ENCODE data around the gene LENEP. TPM values are rescaled to one million over a fixed set of nuclear protein-coding genes. Genes with fewer than 3 reads are reported as not detected.

The LENEP gene

GRCh38 chr1:155040358-155041093, 47.1 kb downstream of the LENEP start:
- H3K4me1 ChIP-seq (ENCODE audit: control insufficient read depth, insufficient read depth, low read length), result peaks cover 14% of the 10 kb centered on the region
- H3K9me3 ChIP-seq (replicated peaks; ENCODE audit: low read length), result no peaks in the 10 kb centered on the region
- no peak overlapping the region for H3K9ac ChIP-seq (ENCODE audit: low read depth, low read length)
- H3K4me2 ChIP-seq (ENCODE audit: low read length), result no peak overlapping the region
- no peak overlapping the region for H3K4me3 ChIP-seq (ENCODE audit: low read length)
- H3K27me3 ChIP-seq (ENCODE audit: control insufficient read depth, insufficient read depth, low read length), result peaks cover 5% of the 10 kb centered on the region
- no peaks in the 10 kb centered on the region for H3K36me3 ChIP-seq (ENCODE audit: insufficient read depth, low read length)

DNA sequence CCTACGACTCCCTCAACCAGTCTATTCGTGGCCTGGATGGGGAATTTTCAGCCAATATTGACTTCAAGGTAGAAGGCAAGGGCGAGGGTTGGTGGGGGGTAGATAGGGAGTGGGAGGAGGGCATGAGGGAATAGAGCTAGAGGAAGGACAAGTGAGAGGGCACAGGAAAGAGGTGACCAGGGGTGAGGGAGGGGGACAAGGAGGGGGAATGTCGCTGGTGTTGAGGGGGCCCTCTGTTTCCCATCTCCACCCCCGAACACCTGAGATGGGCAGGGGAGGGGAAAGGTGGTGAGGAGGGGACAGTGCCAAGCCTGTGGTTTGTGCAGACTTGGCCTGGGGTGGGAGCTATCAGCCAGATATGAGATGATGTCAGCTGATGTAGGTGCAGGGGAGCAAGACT, 49.4 kb downstream of the LENEP start:
- peaks cover 3% of the 10 kb centered on the region for H3K27me3 ChIP-seq (ENCODE audit: control insufficient read depth, insufficient read depth, low read length)
- H3K4me2 ChIP-seq (ENCODE audit: low read length), result no peak overlapping the region
- peaks cover 14% of the 10 kb centered on the region for H3K4me1 ChIP-seq (ENCODE audit: control insufficient read depth, insufficient read depth, low read length)
- H3K9ac ChIP-seq (ENCODE audit: low read depth, low read length), result no peak overlapping the region
- H3K36me3 ChIP-seq (ENCODE audit: insufficient read depth, low read length), result no peaks in the 10 kb centered on the region
- H3K9me3 ChIP-seq (replicated peaks; ENCODE audit: low read length), result no peaks in the 10 kb centered on the region
- H3K4me3 ChIP-seq (ENCODE audit: low read length), result no peak overlapping the region

GRCh38 chr1:155043301-155043702, 49.9 kb downstream of the LENEP start:
- H3K9me3 ChIP-seq (replicated peaks; ENCODE audit: low read length), result no peaks in the 10 kb centered on the region
- peaks cover 14% of the 10 kb centered on the region for H3K4me1 ChIP-seq (ENCODE audit: control insufficient read depth, insufficient read depth, low read length)
- no peak overlapping the region for H3K4me2 ChIP-seq (ENCODE audit: low read length)
- H3K4me3 ChIP-seq (ENCODE audit: low read length), result no peak overlapping the region
- H3K9ac ChIP-seq (ENCODE audit: low read depth, low read length), result no peak overlapping the region
- H3K27me3 ChIP-seq (ENCODE audit: control insufficient read depth, insufficient read depth, low read length), result peaks cover 3% of the 10 kb centered on the region
- H3K36me3 ChIP-seq (ENCODE audit: insufficient read depth, low read length), result no peaks in the 10 kb centered on the region

DNA sequence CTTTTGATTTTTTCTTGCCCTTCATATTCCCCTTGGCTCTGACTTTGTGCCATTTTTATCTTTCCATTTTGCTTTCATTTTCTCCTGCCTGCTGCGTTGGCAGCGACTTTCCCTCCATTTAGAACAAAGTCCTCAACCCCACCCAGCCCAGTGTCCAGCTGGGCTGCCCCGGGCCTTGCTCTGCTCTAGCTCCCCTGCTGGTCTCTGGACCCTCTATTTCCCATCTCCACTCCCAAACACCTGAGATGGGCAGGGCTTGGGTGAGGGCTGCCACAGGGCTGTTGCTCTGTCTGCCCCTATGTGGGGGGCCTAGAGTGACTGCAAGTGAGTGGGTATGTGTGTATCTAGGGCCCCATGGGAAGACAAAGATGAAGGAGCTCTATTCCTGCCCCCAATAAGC, 50.4 kb downstream of the LENEP start:
- H3K4me2 ChIP-seq (ENCODE audit: low read length), result no peak overlapping the region
- H3K9me3 ChIP-seq (replicated peaks; ENCODE audit: low read length), result no peaks in the 10 kb centered on the region
- H3K9ac ChIP-seq (ENCODE audit: low read depth, low read length), result no peak overlapping the region
- peaks cover 3% of the 10 kb centered on the region for H3K27me3 ChIP-seq (ENCODE audit: control insufficient read depth, insufficient read depth, low read length)
- peaks cover 13% of the 10 kb centered on the region for H3K4me1 ChIP-seq (ENCODE audit: control insufficient read depth, insufficient read depth, low read length)
- no peak overlapping the region for H3K4me3 ChIP-seq (ENCODE audit: low read length)
- no peaks in the 10 kb centered on the region for H3K36me3 ChIP-seq (ENCODE audit: insufficient read depth, low read length)

Small RNA genes within 50 kb of the gene (small RNA-seq; reads per million reads assigned to genes)
- not detected for gene MIR4258
- not detected for gene RF00017

Measured in skeletal muscle satellite cell (primary cell).